ENCODE measurements around the gene FGFBP2.
"Not testable (repeated sequence)": the region's sequence is repeated elsewhere in the genome, so short reads cannot be mapped to it uniquely, and the experiment has no call there.

FGFBP2 gene

GRCh38 chr4:15921592-15921932 lies 41.4 kb downstream of the FGFBP2 start:
- Histone ChIP-seq H3K36me3 (ENCODE audit: control insufficient read depth, insufficient read depth, low read length) (no peaks in the 10 kb centered on the region), H3K4me1 (ENCODE audit: control insufficient read depth, insufficient read depth, low read length) (no peaks in the 10 kb centered on the region), H3K9me3 (ENCODE audit: control insufficient read depth, insufficient read depth, low read length) (no peaks in the 10 kb centered on the region), H3K27me3 (ENCODE audit: control insufficient read depth, insufficient read depth, low read length) (no peaks in the 10 kb centered on the region), H3K9ac (ENCODE audit: low read depth, low read length) (no peak overlapping the region), H3K4me3 (ENCODE audit: low read depth, low read length) (no peak overlapping the region)

- Histone ChIP-seq H3K9ac (ENCODE audit: low read depth, low read length) (no peak overlapping the region), H3K4me1 (ENCODE audit: control insufficient read depth, insufficient read depth, low read length) (no peaks in the 10 kb centered on the region), H3K4me3 (ENCODE audit: low read depth, low read length) (no peak overlapping the region), H3K9me3 (ENCODE audit: control insufficient read depth, insufficient read depth, low read length) (no peaks in the 10 kb centered on the region), H3K36me3 (ENCODE audit: control insufficient read depth, insufficient read depth, low read length) (no peaks in the 10 kb centered on the region), H3K27me3 (ENCODE audit: control insufficient read depth, insufficient read depth, low read length) (no peaks in the 10 kb centered on the region)
Measured at GRCh38 chr4:15920723-15921591, 42.0 kb downstream of the FGFBP2 start.

- Histone ChIP-seq H3K9ac (ENCODE audit: low read depth, low read length) (no peak overlapping the region), H3K4me3 (ENCODE audit: low read depth, low read length) (no peak overlapping the region), H3K4me1 (ENCODE audit: control insufficient read depth, insufficient read depth, low read length) (no peaks in the 10 kb centered on the region), H3K27me3 (ENCODE audit: control insufficient read depth, insufficient read depth, low read length) (no peaks in the 10 kb centered on the region), H3K9me3 (ENCODE audit: control insufficient read depth, insufficient read depth, low read length) (no peaks in the 10 kb centered on the region), H3K36me3 (ENCODE audit: control insufficient read depth, insufficient read depth, low read length) (no peaks in the 10 kb centered on the region)
Measured at GRCh38 chr4:15918484-15919129, 44.4 kb downstream of the FGFBP2 start.

GRCh38 chr4:15917297-15917696 lies 45.7 kb downstream of the FGFBP2 start:
- Histone ChIP-seq H3K9me3 (ENCODE audit: control insufficient read depth, insufficient read depth, low read length) (no peaks in the 10 kb centered on the region), H3K36me3 (ENCODE audit: control insufficient read depth, insufficient read depth, low read length) (no peaks in the 10 kb centered on the region), H3K4me3 (ENCODE audit: low read depth, low read length) (no peak overlapping the region), H3K4me1 (ENCODE audit: control insufficient read depth, insufficient read depth, low read length) (no peaks in the 10 kb centered on the region), H3K9ac (ENCODE audit: low read depth, low read length) (no peak overlapping the region), H3K27me3 (ENCODE audit: control insufficient read depth, insufficient read depth, low read length) (no peaks in the 10 kb centered on the region)

GRCh38 chr4:15916358-15916757 lies 46.6 kb downstream of the FGFBP2 start:
- not testable (repeated sequence) for H3K36me3 ChIP-seq (ENCODE audit: control insufficient read depth, insufficient read depth, low read length); H3K9ac ChIP-seq (ENCODE audit: low read depth, low read length); H3K27me3 ChIP-seq (ENCODE audit: control insufficient read depth, insufficient read depth, low read length); H3K4me3 ChIP-seq (ENCODE audit: low read depth, low read length); H3K9me3 ChIP-seq (ENCODE audit: control insufficient read depth, insufficient read depth, low read length); H3K4me1 ChIP-seq (ENCODE audit: control insufficient read depth, insufficient read depth, low read length)

GRCh38 chr4:15914736-15915135 lies 48.2 kb downstream of the FGFBP2 start:
- no peaks in the 10 kb centered on the region for H3K36me3 ChIP-seq (ENCODE audit: control insufficient read depth, insufficient read depth, low read length)

GRCh38 chr4:15914291-15914690 lies 48.7 kb downstream of the FGFBP2 start:
- H3K4me3 ChIP-seq (ENCODE audit: low read depth, low read length): no peak overlapping the region
- H3K27me3 ChIP-seq (ENCODE audit: control insufficient read depth, insufficient read depth, low read length): peaks cover 2% of the 10 kb centered on the region
- no peaks in the 10 kb centered on the region for H3K36me3 ChIP-seq (ENCODE audit: control insufficient read depth, insufficient read depth, low read length)
- no peaks in the 10 kb centered on the region for H3K9me3 ChIP-seq (ENCODE audit: control insufficient read depth, insufficient read depth, low read length)
- no peaks in the 10 kb centered on the region for H3K4me1 ChIP-seq (ENCODE audit: control insufficient read depth, insufficient read depth, low read length)
- H3K9ac ChIP-seq (ENCODE audit: low read depth, low read length): no peak overlapping the region

More at GRCh38 chr4:15914736-15915135, 48.2 kb downstream of the FGFBP2 start:
- H3K4me3 ChIP-seq (ENCODE audit: low read depth, low read length): no peak overlapping the region
- H3K4me1 ChIP-seq (ENCODE audit: control insufficient read depth, insufficient read depth, low read length): no peaks in the 10 kb centered on the region
- H3K9ac ChIP-seq (ENCODE audit: low read depth, low read length): no peak overlapping the region
- H3K27me3 ChIP-seq (ENCODE audit: control insufficient read depth, insufficient read depth, low read length): peaks cover 2% of the 10 kb centered on the region
- no peaks in the 10 kb centered on the region for H3K9me3 ChIP-seq (ENCODE audit: control insufficient read depth, insufficient read depth, low read length)

- Histone ChIP-seq H3K36me3 (ENCODE audit: control insufficient read depth, insufficient read depth, low read length) (no peaks in the 10 kb centered on the region), H3K4me1 (ENCODE audit: control insufficient read depth, insufficient read depth, low read length) (no peaks in the 10 kb centered on the region), H3K9ac (ENCODE audit: low read depth, low read length) (no peak overlapping the region)
Measured at GRCh38 chr4:15913631-15913970, 49.4 kb downstream of the FGFBP2 start.

GRCh38 chr4:15912961-15913630 lies 49.9 kb downstream of the FGFBP2 start:
- Histone ChIP-seq H3K4me1 (ENCODE audit: control insufficient read depth, insufficient read depth, low read length) (no peaks in the 10 kb centered on the region), H3K27me3 (ENCODE audit: control insufficient read depth, insufficient read depth, low read length) (peaks cover 2% of the 10 kb centered on the region), H3K9ac (ENCODE audit: low read depth, low read length) (no peak overlapping the region)

More at GRCh38 chr4:15913631-15913970, 49.4 kb downstream of the FGFBP2 start:
- H3K9me3 ChIP-seq (ENCODE audit: control insufficient read depth, insufficient read depth, low read length): no peaks in the 10 kb centered on the region
- peaks cover 2% of the 10 kb centered on the region for H3K27me3 ChIP-seq (ENCODE audit: control insufficient read depth, insufficient read depth, low read length)
- H3K4me3 ChIP-seq (ENCODE audit: low read depth, low read length): no peak overlapping the region

GRCh38 chr4:15912236-15912635 lies 50.7 kb downstream of the FGFBP2 start:
- Histone ChIP-seq H3K9ac (ENCODE audit: low read depth, low read length) (no peak overlapping the region), H3K4me3 (ENCODE audit: low read depth, low read length) (no peak overlapping the region), H3K4me1 (ENCODE audit: control insufficient read depth, insufficient read depth, low read length) (no peaks in the 10 kb centered on the region), H3K36me3 (ENCODE audit: control insufficient read depth, insufficient read depth, low read length) (no peaks in the 10 kb centered on the region), H3K27me3 (ENCODE audit: control insufficient read depth, insufficient read depth, low read length) (peaks cover 2% of the 10 kb centered on the region), H3K9me3 (ENCODE audit: control insufficient read depth, insufficient read depth, low read length) (no peaks in the 10 kb centered on the region)

More at GRCh38 chr4:15912961-15913630, 49.9 kb downstream of the FGFBP2 start:
- Histone ChIP-seq H3K4me3 (ENCODE audit: low read depth, low read length) (no peak overlapping the region), H3K9me3 (ENCODE audit: control insufficient read depth, insufficient read depth, low read length) (no peaks in the 10 kb centered on the region), H3K36me3 (ENCODE audit: control insufficient read depth, insufficient read depth, low read length) (no peaks in the 10 kb centered on the region)
